Cortex of kidney (tissue), 1 donor: ENCODE data around the gene CPSF3.

Experiments used
- DNase-seq: peaks from one replicate; lab custom pipeline; 2025; lab: John Stamatoyannopoulos, UW

Gene CPSF3

DNA sequence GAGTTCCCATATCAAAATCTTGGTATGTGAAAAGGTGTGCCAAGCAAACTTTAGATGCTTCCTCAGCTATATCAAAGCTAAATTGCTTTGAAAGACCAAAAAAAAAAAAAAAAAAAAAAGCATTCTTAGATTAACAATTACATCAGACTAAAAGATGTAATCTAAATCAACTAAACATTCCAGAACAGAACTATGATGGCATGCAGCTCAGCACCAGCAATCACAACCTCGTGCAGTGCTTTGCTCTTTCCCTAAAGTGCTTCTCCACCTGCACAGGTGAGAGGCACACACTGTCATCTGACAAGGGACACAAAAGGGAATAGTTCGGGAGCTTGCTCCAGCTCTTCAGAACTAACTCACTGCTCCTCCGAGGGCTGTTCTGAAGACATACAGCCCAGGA lies 94.7 kb downstream of the CPSF3 start:
- DNase-seq = no peak

DNA sequence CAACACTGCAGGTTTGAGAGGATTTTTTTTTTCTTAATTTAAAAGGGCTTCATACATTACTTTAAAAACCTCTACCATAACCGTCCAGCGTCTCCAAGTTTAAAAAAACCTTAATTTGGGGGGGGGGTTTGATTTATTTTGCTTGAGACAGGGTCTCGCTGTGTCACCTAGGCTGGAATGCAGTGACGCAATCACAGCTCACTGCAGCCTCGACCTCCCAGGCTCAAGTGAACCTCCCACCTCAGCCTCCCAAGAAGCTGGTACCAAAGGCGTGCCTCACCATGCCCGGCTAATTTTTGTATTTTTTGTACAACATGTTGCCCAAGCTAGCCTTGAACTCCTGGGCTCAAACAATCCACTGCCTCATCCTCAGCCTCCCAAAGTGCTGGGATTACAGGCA lies 95.3 kb downstream of the CPSF3 start:
- DNase-seq = no peak

DNA sequence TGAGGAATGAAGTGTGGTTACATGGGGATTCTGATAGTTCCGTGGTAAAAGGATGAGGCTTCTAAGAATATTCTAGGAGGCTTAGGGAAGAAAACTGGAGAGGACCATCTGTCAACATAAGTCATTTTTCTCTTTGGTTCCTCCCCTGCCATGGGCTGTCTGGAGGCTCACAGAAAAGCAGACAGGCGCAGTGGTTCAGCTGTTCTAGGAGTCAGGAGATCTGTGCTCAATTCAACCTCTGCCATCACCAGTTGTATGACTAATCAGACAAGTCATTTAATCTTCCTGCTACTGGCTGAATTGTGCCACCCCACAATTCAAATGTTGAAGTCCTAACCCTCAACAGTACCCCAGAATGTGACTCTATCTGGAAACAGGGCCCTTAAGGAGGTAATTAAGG lies 95.8 kb downstream of the CPSF3 start:
- no peak for DNase-seq
